HT1080 (cell line): ENCODE data around the gene ZNF570. TPM values are rescaled to one million over a fixed set of nuclear protein-coding genes. Genes with fewer than 3 reads are reported as not detected.
A peak's percentile ranks its signal among the peaks of the same experiment; 100 is the strongest.

ENCODE experiments used
- DNase-seq: peaks from one replicate; pipeline ENCODE4 v3.0.0-alpha.2; 2015; ENCODE audit warnings: low read depth
- polyA plus RNA-seq, 2 experiments: library from polyadenylated mRNA; depleted of rRNA; stranded (reverse); fragments of >200 nt; gene quantifications; 2 replicates each; pipeline ENCODE4 v1.2.3, GENCODE V29; 2015
- total RNA-seq: library from RNA; depleted of rRNA; stranded (reverse); fragments of >200 nt; shearing (Covaris generic); gene quantifications from 2 replicates; pipeline ENCODE4 v1.2.3, GENCODE V29; 2014; rRNA removed

ZNF570 gene
- total RNA-seq, result 1.7 and 2.1 TPM in 2 replicates
- 0.06 TPM in 1 of 2 replicates, not detected in the other for polyA plus RNA-seq (2015; cell fraction: cytosol; rRNA removed)
- polyA plus RNA-seq (2015; cell fraction: nucleus; rRNA removed), result 0.57 TPM in 1 of 2 replicates, not detected in the other

DNA sequence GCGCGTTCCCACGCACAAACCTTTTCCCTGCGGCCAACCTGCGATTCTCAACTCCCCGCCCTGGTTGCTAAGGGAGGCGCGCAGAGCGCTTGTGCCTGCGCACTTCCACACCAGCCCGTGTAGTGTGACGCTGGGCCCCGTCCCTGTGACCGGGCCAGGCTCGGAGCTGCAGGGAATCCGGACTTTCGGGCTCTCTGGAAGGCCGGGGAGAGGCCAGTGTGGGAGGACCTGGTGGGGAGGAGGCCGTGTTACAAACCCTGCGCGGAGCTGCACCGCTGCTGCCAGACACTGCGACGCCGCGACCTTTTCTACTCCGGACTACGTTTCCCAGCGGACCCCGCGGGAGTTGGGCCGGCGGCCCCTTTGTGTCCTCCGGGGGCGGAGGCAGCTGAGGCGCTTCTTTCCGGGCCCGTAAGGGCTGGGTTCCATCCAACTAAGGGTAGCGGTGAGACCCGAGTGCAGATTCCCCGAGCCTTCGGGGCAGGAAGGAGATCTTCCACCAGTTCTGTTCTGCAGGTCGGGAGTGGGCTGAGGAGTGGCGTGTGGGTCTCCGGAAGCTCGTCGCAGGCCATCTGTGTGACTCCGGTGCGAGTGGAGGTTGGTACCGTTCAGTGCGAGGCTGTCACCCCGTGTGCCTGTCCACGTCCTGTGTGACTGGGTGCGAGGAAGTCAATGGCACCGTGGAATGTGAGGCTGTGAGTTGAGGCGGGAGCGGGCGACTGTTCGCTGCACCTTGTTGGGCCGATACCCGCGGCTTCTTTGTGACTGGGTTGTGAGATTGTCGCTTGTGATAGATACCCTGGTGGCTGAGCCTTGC, at the start of gene ZNF570:
Gene ZNF570, plus strand, starts transcription at position 396 of the 817 bp plus-strand sequence. CDS start 999 bp downstream, outside the sequence.
- peak; percentile 56 for DNase-seq

DNA sequence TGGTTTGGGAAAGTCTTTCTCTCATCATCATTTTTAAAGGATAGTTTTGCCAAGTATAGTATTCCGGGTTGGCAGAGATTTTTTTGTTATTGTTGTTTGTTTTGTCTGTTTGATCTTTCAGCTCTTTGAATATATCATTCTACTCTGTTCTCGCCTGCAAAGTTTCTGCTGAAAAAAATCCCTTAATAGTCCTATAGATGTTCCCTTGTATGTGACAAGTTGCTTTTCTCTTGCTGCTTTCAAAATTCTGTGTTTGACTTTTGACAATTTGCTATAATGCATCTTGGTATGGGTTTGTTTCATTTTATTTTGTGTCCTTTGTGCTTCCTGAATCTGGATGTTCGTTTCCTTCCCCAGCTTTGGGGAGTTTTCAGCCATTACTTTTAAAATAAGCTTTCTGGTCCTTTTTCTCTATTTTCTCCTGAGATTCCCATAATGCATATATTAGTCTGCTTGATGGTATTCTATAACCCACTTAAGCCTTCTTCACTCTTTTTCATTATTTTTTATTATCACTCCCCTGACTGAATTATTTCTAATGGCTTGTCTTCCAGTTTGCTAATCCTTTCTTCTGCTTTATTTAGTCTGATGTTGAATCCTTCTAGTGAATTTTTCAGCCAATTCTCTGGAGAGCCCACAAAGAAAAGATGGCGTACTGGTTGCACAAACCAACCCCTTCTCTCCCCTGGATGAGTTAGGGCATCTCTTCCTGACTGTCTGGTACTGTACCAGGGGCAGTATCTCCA, 16.5 kb upstream of the ZNF570 start:
- DNase-seq, result no peak

DNA sequence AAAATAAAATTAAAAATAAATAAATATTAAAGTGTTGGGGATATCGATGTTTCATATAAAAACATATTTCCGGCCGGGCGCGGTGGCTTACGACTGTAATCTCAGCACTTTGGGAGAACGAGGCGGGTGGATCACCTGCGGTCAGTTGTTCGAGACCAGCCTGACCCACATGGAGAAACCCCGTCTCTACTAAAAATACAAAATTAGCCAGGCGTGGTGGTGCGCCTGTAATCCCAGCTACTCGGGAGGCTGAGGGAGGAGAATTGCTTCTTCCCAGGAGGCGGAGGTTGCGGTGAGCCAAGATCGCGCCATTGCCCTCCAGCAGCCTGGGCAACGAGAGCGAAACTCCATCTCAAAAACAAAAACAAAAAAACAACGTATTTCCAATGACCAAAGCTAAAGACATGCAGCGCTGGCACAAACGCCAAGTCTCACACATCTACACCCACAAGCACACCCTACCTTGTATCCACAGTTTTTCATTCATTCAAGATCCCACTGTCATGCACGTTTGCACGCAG, 2.8 kb upstream of the ZNF570 start:
- DNase-seq, result no peak

DNA sequence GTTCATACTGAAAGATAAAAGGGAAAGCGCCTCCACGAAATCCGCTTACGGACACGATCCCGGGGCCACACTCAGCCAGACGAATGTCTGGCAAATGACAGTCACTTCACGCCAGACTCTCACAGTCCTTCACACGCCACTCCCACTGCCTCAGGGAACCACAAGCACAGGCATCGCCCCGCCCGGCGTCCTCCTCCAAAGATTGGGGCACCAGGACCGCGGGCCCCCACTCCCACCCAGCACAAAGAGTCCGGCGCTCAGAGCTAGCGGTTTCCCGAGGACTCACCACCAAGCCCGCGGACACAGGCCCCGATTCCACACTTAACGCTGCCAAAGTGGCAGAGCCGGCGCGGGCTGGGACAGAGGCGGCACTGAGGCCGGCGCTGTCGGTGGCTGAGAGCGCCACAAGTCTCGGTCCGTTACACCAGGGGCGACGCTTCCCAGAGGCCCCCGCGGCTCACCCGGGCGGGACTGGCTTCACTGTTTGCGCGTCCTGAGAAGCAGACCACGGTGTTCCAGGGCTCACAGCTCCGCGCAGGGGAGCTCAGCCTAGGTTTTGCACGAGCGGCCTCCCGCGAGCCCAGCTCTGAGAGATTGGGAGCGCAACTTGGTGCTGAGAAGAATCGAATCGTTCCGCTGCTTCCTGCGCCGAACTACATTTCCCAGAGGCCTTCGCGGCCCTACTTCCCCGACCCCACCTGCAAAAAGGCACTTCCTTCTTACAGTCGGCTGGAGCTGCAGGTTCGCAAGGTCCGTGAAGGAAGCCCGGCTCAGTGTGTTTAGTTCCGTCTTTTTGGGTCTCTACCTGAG, 2.2 kb upstream of the ZNF570 start, which contains the start of gene ZNF569:
Gene ZNF569, minus strand, starts transcription at position 647 of the 810 bp plus-strand sequence. CDS start 22,523 bp downstream, outside the sequence.
- peak; percentile 91 for DNase-seq

DNA sequence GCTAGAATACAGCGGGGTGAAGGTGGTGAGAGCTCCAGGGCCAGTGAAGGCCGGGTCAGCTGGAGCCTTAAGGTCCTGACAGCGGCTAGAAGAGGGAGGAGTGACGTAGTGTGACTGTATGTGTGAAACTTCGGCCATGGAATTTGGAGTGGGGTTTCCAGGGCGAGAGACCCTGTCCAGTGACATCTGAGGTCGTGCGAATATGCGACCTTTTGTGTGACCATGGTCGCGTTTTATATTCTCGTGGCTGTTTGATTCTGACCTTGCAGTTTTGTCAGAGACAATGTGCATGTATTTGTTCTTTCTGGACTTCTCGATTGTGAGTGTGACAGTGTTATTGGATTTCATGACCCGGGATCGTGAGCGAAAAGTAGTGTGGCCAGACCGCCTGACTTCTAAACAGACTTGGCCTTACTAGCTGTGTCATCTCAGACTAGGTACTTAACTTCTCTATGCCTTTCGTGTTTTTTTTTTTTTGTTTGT, 1.5 kb upstream of the ZNF570 start:
- no peak for DNase-seq

DNA sequence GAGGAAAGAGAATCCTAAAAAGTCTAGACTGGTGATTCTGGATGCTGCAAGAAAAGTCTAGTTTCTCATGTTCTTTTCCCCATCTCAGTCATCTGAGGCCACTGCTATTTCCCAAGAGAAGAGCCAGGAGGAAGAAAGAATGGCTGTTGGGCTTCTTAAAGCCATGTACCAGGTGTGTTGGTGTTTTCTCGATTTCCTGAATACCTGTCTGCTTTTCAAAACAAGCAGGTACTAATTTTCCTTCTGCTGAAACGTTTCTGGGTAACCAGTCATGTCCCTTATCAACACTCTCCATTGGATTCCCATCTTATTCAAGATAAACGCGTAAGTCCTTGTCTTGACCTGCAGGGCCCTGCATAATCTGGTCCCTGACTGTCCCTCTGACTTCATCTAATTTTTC, 1.1 kb downstream of the ZNF570 start:
- no peak for DNase-seq

DNA sequence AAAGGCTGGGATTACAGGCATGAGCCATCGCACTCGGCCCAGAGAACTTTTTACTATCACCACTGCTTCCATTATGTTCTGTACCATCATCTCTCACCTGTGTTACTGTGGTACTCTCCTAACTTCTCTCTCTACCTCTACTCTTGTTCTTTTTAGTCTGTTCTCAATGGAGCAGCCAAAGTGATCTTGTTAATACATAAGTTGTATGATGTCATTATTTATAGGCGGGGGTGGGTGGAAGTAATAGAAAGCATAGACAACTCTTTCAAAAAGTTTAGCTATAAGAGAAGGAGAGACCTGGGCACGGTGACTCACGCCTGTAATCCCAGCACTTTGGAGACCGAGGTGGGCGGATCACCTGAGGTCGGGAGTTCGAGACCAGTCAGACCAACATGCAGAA, 3.0 kb downstream of the ZNF570 start:
- DNase-seq, result no peak

DNA sequence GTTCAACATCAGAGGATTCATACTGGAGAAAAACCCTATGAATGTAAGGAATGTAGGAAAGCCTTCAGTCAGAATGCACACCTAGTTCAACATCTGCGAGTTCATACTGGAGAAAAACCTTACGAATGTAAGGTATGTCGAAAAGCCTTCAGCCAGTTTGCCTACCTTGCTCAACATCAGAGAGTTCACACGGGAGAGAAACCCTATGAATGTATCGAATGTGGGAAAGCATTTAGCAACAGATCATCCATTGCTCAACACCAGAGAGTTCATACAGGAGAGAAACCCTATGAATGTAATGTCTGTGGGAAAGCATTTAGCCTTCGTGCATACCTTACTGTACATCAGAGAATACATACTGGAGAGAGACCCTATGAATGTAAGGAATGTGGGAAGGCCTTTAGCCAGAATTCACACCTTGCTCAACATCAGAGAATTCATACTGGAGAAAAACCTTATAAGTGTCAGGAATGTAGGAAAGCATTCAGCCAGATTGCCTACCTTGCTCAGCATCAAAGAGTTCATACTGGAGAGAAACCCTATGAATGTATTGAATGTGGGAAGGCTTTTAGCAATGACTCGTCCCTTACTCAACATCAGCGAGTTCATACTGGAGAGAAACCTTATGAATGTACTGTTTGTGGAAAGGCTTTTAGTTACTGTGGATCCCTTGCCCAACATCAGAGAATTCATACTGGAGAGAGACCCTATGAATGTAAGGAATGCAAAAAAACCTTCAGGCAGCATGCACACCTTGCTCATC, 15.4 kb downstream of the ZNF570 start:
- DNase-seq, result no peak

DNA sequence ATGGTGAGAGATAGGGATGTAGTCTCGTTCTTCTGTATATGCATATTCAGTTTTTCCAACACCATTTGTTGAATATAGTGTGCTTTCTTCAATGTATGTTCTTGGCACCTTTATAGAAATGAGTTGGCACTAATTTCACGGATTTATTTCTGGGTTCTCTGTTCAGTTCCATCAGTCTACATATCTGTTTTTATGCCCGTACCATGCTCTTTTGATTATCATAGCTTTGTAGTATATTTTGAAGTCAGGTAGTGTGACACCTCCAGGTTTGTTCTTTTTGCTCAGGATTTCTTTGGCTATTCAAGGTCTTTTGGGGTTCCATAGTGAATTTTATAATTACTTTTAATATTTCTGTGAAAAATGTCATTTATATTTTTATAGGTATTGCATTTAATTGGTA, 23.1 kb downstream of the ZNF570 start:
- no peak for DNase-seq

DNA sequence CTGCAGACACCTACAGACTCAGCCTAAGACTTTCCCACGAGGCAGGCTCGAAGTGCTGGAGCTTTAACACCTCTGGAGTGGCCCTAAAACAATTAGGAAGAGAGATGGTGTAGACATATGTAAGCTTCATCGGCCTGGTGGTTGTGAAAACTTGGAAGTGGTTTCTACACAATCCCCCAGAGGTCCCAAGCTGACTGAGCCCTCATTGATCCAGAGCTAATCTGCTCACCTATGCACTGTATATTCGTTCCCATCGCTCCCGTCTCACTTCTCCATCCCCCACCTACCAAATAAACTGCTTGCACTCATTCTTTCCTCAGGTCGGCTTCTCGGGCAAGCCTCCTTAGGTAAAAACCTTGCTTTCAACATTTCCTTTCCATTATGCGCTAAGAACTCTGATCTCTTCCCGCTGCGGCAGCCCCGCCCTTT, 36.8 kb downstream of the ZNF570 start:
- DNase-seq, result no peak

DNA sequence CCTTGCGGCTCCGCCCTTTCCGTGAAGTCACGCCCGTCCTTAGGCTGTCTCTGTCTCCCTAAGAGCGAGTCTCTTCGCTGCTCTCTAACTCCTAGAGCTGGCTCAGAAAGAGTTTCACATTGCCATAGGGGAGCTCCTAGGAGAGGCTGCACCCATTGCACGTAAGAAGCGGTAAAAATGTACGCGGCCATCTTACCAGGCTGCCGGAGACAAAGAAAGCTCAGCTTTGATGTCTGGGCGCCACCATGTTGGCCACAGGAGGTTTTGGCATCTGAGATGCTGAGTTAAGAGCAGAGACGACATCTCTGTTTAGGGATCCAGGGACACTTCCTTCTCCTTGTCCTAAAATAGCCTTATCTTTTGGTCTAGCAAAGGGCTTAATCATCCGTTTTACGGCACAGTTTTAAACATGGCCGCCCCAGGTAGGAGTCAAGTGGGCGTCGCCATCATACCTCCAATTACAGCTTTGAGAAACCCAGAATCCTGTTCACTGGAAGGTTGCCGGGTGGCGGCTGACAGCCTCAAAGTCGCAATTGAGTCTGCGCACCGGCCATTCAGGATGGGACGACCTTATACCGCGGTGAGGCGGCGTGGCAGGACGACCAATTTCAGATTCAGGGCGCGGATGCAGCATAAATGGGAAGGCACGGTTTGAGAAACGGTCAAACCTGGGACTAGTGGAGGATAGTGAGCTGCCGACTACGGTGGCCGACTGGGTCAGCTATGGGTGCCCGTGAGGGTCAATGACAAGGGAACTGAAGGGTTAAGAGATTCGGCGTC, 37.4 kb downstream of the ZNF570 start, which contains the start of gene ZNF793:
Gene ZNF793, plus strand, starts transcription at position 553 of the 780 bp plus-strand sequence. CDS start 16,501 bp downstream, outside the sequence.
- no peak for DNase-seq

DNA sequence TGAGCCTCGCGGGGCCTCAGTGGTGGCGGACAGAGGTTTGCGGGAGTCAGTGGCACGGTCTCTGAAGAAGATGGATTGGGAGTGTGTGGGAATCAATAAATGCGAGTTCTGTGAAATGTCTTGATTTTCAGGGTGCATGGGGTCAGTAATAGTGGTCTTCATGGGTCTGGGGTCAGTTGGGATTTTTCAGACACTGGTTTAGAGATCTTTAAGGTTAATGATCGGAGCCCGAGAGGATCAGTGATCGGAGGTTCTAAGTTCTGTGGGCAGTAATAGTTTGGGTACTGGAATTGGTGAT, 38.0 kb downstream of the ZNF570 start:
- no peak for DNase-seq

DNA sequence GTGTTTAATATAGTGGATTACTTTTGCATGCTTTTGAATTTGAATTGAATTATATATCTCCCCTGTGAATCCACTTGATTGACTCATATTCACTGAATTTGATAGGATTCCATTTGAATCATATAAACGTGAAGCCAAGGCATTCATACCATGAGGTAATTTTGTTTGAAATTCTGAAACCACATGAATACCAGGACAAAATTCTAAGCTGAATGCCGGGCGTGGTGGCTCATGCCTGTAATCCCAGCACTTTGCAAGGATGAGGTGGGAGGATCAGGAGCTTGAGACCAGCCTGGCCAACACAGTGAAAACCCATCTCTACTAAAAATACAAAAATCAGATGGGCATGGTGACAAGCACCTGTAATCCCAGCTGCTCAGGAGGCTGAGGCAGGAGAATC, 42.0 kb downstream of the ZNF570 start:
- no peak for DNase-seq

DNA sequence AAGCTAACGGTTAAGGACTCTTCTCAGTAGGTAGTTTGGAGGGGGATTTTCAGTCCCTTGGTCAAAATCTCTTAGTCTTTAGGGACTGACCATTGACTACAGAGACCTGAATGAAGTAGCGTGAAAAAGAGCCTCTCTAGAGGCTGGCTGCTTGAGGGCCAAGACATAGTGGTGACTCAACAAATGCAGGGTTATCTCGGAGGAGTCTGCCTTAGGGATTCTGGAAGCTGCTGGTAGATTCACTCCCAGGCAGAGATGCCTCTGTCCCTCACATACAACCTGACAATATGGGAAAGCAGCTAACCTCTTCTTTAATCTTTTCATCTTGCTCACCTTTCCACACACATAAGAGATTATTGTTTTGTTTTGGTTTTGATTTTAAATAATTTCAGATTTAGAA, 42.7 kb downstream of the ZNF570 start:
- DNase-seq, result no peak

DNA sequence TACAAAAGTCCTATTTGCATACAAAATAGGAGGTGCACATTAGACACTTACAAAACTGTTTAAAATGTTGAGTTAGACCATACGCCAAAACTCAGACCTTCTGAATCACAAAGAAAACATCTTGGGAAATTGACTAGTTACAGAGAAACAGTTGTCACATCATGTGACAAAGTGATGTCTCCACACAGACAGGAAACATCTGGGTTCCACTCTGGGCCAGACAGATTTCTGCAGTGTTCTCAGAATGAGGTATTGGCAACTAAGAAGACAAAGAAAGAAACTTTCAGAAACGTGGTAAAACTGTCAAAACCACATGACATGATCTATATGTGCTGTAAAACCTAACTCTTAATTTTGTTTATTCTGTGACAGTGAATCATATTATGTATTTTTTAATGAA, 44.2 kb downstream of the ZNF570 start:
- DNase-seq, result no peak

DNA sequence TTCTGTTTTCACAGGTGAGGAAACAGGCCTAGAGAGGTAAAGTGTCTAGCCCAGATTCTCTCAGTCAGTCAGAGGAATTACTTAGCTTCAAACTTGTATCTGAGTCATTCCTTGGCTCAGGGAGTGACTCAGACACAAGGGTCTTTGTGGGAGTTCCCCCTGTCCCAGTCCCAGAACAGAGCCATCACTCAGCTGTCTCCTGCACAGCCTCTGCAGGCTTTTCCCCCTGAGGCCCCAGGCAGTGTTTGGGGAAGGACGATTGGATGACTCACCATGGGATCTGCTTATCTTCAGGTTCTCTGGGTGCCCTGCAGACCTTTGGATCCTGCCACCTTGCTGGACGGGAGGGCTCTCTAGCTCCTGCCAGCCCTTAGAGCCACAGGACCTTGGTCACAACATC, 50.7 kb downstream of the ZNF570 start:
- DNase-seq, result no peak

DNA sequence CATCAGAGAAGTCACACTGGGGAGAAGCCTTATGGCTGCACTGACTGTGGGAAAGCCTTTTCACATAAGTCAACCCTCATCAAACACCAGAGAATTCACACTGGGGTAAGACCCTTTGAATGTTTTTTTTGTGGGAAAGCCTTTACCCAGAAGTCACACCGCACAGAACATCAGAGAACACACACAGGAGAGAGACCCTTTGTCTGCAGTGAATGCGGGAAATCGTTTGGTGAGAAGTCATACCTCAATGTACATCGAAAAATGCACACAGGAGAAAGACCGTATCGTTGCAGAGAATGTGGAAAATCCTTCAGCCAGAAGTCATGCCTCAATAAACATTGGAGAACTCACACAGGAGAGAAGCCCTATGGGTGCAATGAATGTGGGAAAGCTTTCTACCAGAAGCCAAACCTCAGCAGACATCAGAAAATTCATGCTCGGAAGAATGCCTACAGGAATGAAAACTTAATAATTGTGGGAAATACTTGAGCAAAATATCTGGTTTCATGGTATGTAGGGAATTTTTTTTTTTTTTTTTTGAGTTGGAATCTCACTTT, 68.3 kb downstream of the ZNF570 start:
- DNase-seq, result no peak
